Activated naive CD4-positive, alpha-beta T cell (primary cell): ENCODE results near the gene ZNF19.
"Not testable (repeated sequence)": the region's sequence is repeated elsewhere in the genome, so short reads cannot be mapped to it uniquely, and the experiment has no call there.

Experiments used
- DNase-seq, 4 experiments: peaks; one replicate each; lab custom pipeline; 2025; lab: John Stamatoyannopoulos, UW

Gene ZNF19

GRCh38 chr16:71489122-71489521 is at the start of gene ZNF19:
TSS of gene ZNF19 (minus strand) at chr16:71489324. CDS start at chr16:71482114, 7,210 bp downstream.
- no peak for DNase-seq

DNA sequence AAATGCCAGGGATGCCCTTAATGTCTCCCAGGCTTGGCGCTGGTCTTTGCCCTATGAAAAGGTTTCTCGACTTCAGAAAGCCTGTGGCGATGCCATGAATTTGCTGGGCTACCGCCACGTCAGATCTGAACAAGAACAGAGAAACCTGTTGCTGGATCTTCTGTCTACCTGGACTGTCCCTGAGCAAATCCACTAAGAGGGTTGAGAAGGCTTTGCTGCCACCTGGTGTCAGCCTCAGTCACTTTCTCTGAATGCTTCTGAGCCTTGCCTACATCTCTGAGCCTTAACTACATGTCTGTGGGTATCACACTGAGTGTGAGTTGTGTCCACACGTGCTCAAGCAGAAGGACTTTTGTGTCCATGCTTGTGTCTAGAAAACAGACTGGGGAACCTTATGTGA is 48.5 kb upstream of the ZNF19 start:
- peak in 1 of 4 experiments; percentile 2 for DNase-seq

GRCh38 chr16:71536752-71537499 is 47.8 kb upstream of the ZNF19 start:
- DNase-seq, result no peak

- DNase-seq, result no peak
Observed at GRCh38 chr16:71532366-71532765, 43.2 kb upstream of the ZNF19 start.

DNA sequence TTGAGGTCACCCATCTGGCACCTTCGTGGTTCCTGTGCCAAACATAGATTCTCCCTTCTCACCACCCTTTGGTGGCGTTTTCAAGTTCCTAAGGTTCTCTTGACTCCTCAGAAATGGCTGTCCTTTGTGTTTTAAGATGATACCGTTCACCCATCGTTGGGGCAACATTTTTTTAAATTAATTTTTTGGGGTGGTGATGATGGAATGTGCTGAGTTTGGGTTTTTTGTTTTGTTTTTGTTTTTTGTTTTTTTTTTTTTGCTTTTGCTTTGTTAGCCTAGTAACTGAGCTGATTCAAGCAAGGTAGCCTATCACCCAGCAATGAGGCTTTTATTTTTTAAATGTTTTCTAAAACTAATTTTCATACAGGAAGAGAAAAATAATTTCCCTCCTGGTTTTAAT is 39.7 kb upstream of the ZNF19 start:
- no peak for DNase-seq

- DNase-seq, result no peak
Observed at GRCh38 chr16:71528257-71528656, 39.1 kb upstream of the ZNF19 start.

- no peak for DNase-seq
Observed at GRCh38 chr16:71526111-71526631, 37.0 kb upstream of the ZNF19 start, which contains the start of gene CHST4. TSS of gene CHST4 (plus strand) at chr16:71526426. CDS start at chr16:71536678, 10,252 bp downstream.

GRCh38 chr16:71524566-71525553 is 35.7 kb upstream of the ZNF19 start:
- DNase-seq, result no peak

DNA sequence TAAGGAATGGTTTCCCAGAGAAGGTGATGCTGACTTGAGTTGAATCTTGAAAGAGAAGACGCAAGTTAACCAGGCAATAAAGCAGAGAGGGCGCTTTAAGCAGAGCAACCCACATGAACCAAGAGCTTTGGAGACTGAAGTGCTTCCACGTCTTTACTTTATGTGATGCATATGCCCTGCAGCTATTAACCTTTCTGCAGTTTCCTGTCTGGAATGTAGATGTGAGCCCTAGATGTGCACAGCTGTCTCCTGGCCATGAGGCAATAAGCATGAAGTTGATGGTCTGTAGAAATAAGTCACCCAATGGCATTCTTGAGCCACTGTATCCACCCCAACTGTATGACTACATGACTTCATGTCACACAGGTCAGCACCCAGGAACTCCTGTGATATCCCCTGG is 31.4 kb upstream of the ZNF19 start:
- DNase-seq, result no peak

DNA sequence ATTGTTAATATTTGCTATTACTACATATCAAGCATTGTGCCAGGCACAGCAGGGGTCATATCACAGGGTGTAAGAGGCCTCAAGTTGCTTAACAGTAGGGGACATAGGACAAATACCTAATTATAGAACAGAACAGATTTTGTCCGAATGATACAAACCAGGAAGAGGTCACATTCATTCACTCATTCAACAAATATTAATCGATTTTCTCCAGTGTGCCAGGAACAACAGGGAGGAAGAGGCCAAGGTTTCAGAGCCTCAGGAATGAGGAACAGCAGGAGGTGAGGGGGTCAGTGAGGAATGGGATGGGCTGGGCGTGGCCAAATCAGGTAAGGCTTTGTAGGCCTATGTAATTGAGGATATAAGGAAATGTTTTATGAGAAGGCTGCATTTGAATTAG is 25.9 kb upstream of the ZNF19 start:
- DNase-seq, result no peak

GRCh38 chr16:71514476-71514875 is 25.4 kb upstream of the ZNF19 start:
- no peak for DNase-seq

- no peak for DNase-seq
Observed at GRCh38 chr16:71513302-71513701, 24.2 kb upstream of the ZNF19 start.

GRCh38 chr16:71507061-71507460 is 17.9 kb upstream of the ZNF19 start:
- DNase-seq, result no peak

GRCh38 chr16:71504901-71505300 is 15.8 kb upstream of the ZNF19 start:
- no peak for DNase-seq

DNA sequence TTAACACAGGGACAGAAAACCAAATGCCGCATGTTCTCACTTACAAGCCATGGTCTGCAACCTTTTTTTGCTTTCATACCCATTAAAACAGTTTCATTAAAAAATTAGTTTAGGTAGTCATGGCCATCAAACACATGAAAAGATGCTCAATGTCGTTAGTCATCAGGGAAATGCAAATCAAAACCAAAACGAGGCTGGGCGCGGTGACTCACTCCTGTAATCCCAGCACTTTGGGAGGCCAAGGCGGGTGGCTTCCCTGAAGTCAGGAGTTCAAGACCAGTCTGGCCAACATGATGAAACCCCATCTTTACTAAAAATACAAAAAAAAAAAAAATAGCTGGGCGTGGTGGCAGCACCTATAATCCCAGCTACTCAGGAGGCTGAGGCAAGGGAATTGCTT is 14.9 kb upstream of the ZNF19 start:
- not testable (repeated sequence) for DNase-seq

DNA sequence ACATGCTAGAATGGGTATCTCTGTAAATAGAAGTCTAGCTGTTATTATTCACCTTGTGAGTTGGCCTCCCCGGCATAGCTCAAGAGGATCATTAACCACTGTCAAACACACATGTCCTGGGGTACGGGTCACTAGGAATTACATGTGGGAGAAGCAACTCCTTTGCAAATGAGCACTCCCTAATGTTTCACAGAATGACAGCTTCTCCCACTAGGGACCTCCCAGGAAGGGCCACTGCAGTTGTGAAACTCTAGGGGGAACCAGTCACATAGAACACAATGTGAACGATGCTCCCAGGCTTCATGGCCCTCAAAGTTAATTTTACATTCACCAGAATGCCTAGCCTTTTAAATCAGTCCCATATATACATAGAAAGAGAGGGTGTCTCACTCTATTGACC is 12.4 kb upstream of the ZNF19 start:
- no peak for DNase-seq

DNA sequence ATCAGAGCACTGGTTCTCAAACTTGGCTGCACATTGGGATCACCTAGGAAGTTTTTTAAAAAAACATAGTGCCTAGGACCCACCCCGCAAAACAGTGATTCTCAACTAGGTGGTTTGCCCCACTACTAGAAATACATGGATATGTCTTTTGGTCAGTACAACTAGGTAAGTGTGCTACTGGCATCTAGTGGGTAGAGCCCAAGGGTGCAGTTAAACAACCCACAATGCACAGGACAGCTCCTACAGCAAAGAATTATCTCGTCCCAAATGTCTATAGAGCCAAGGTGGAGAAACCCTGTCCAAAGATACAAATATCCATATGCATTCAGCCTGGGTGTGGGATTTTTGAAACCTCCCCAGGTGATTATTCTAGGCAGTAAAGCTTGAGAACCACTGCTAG is 11.8 kb upstream of the ZNF19 start:
- no peak for DNase-seq

DNA sequence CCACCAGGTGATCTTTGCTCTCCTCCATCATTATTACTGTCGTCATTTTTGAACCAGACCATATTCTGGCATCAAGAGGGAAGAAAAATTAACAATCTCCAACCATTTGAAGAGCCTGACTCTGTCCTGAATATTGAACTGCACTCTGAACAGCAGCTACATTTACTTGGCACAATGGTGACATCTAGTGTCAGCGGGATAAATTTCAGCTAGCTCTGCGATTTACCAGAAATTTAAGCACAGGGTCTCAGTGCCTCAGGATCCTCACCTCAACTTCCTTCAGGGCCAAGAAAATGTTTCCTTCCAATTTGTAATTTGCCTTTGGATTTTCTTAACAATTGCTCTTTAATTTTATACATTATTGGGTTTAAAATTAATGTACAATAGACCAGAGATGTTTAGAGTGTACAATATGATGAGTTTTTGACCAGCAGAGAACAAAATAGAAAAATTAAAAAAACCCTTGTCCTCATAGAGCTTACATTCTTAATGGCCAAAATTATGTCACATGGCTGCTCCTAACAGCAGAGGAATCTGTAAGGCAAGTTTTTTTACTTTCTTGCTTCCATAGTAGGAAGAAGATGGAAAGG is 10.7 kb upstream of the ZNF19 start:
- no peak for DNase-seq

DNA sequence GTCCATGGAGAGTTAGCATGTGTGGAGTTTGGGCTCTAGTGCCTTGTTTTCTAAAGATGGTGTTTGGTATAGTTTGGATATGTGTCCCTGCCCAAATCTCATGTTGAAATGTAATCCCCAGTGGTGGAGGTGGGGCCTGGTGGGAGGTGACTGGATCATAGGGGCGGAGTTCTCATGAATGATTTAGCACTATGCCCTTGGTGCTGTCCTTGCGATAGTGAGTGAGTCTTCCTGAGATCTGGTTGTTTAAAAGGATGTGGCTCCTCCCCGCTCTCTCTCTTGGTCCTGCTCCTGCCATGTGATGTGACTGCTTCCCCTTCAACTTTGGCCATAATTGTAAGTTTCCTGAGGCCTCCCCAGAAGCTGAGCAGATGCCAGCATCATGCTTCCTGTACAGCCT is 8.9 kb upstream of the ZNF19 start:
- no peak for DNase-seq

DNA sequence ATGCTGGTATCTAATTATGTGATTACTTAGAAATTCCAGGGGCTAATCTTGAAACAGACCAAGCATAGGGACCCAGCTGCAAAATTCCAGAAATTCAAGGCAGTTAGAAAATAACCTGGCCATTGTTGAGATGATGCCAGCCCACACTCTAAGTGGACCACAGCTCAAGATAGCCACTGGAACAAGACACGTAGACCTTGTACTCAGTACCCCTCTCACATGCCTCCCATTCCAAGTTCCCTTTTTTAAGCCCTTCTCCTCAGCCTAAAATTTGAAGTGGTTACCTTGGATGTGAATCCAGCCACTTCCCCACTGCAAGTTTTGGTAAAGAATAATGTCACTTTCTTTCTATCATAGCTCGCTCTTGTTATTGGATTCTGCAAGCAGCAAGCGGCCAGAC is 4.1 kb upstream of the ZNF19 start:
- no peak for DNase-seq

DNA sequence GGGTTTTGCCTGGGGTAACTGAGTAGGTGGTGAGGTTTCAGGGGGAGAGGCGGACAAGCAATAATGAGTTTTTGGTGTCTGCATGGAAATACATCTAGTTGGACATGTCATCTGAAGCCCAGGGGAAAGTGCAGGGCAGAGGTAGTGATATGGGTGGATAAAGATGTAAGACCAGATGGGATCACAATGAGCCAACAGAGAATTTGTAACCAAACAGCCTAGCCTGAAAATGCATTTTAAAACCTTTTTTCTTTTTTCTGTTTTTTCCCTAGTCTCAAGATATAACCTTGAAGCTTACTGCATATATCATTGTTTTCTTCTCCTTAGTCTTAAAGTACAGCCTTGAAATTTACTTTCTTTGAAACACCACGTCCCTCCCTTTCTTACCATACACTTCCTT is 3.7 kb upstream of the ZNF19 start:
- no peak for DNase-seq

GRCh38 chr16:71491054-71491453 is 1.9 kb upstream of the ZNF19 start:
- DNase-seq, result no peak
